Esophagus squamous epithelium (tissue), 4 donors: ENCODE results near the gene LRRN4CL.
"Not testable (repeated sequence)": the region's sequence is repeated elsewhere in the genome, so short reads cannot be mapped to it uniquely, and the experiment has no call there.

ENCODE experiments used
- CTCF ChIP-seq, 6 experiments: fragments of 450-650 bp in 4 of 6; fragments of 200-600 bp in 2 of 6; sonication (generic) in 2 of 6; IDR thresholded peaks; one replicate each; pipeline ENCODE4 v1.5.1; 2016 to 2019; ENCODE audit warnings: antibody characterized with exemption in 6 of 6, mild to moderate bottlenecking in 4 of 6, moderate library complexity in 4 of 6
- POLR2A ChIP-seq, 4 donors: fragments of 450-650 bp; IDR thresholded peaks; one replicate each; pipeline ENCODE4 v1.6.1; 2017; ENCODE audit warnings: antibody characterized with exemption in 4 of 4, mild to moderate bottlenecking in 4 of 4, moderate library complexity in 3 of 4

GRCh38 chr11:62675415-62675814, 13.9 kb downstream of the LRRN4CL start:
- TF ChIP-seq CTCF, POLR2A (IDR thresholded peaks at IDR 0.05): not testable (repeated sequence)
